K562 (cell line): ENCODE measurements around the gene MYL12B. TPM values are rescaled to one million over a fixed set of nuclear protein-coding genes. Genes with fewer than 3 reads are reported as not detected.

ENCODE experiments used
- CBFA2T3 ChIP-seq: fragments of 450-650 bp; IDR thresholded peaks from 2 replicates; pipeline ENCODE4 v1.6.1; 2017
- CBX2 ChIP-seq: fragments of 200-600 bp; sonication (generic); IDR thresholded peaks from one replicate; pipeline ENCODE4 v1.6.1; 2012; ENCODE audit warnings: mild to moderate bottlenecking, low read length, inconsistent platforms; ENCODE audit not compliant: insufficient read depth, poor library complexity, severe bottlenecking
- CEBPG ChIP-seq, 3 experiments: fragments of 200-800 bp in 1 of 3; sonication (Bioruptor generic) in 1 of 3; sonication (generic) in 1 of 3; formaldehyde crosslinking in 1 of 3; IDR thresholded peaks in 2 of 3; conservative IDR thresholded peaks in 1 of 3; 2 replicates each; pipeline versions ENCODE4 v1.6.1 to v1.8.0; 2016 to 2022; ENCODE audit warnings: missing compliant biosample characterization in 2 of 3, missing genetic modification characterization in 2 of 3, mild to moderate bottlenecking in 1 of 3, missing genetic modification reagents in 1 of 3
- ESRRB ChIP-seq: fragments of 250-450 bp; sonication (Bioruptor Pico); IDR thresholded peaks from 2 replicates; pipeline ENCODE4 v1.5.0; 2020; ENCODE audit warnings: mild to moderate bottlenecking, moderate library complexity, borderline replicate concordance
- FOXJ2 ChIP-seq: fragments of 200-800 bp; sonication (Bioruptor generic); IDR thresholded peaks from 2 replicates; pipeline ENCODE4 v1.6.1; 2016; ENCODE audit warnings: missing genetic modification characterization, missing compliant biosample characterization
- GATA2 ChIP-seq: sonication (generic); formaldehyde crosslinking; IDR thresholded peaks from 2 replicates; pipeline ENCODE4 v1.4.0; 2020; ENCODE audit warnings: mild to moderate bottlenecking, missing genetic modification reagents
- HDAC1 ChIP-seq, 2 experiments: fragments of 450-650 bp; IDR thresholded peaks; 2 replicates each; pipeline ENCODE4 v1.6.1; 2016 to 2017; ENCODE audit warnings: inconsistent platforms in 1 of 2, mild to moderate bottlenecking in 1 of 2, moderate library complexity in 1 of 2
- MAFF ChIP-seq: IDR thresholded peaks from 2 replicates; pipeline ENCODE4 v1.6.1; 2012; ENCODE audit warnings: low read length, improper control_type of control experiment
- MEIS2 ChIP-seq: fragments of 450-650 bp; IDR thresholded peaks from 2 replicates; pipeline ENCODE4 v1.6.1; 2014; ENCODE audit warnings: mild to moderate bottlenecking; ENCODE audit not compliant: partially characterized antibody
- NFE2 ChIP-seq: IDR thresholded peaks from 2 replicates; pipeline ENCODE4 v1.6.1; 2014; ENCODE audit warnings: antibody characterized with exemption, low read depth
- PBX2 ChIP-seq, 2 experiments: IDR thresholded peaks in 1 of 2; conservative IDR thresholded peaks in 1 of 2; 2 replicates each; pipeline ENCODE4 v1.6.1; 2016; ENCODE audit warnings: low read depth in 2 of 2, mild to moderate bottlenecking in 1 of 2, missing compliant biosample characterization in 1 of 2, missing genetic modification characterization in 1 of 2, moderate library complexity in 1 of 2
- PKNOX1 ChIP-seq: fragments of 450-650 bp; IDR thresholded peaks from 2 replicates; pipeline ENCODE4 v1.6.1; 2016
- RCOR1 ChIP-seq, 2 experiments: IDR thresholded peaks; 2 replicates each; pipeline ENCODE4 v1.6.1; 2012; ENCODE audit warnings: low read depth in 2 of 2, low read length in 2 of 2, borderline replicate concordance in 1 of 2, improper control_type of control experiment in 1 of 2
- SIX5 ChIP-seq, 2 experiments: IDR thresholded peaks; 2 replicates each; pipeline ENCODE4 v1.6.1; 2011; ENCODE audit warnings: low read length in 2 of 2, borderline replicate concordance in 1 of 2, low read depth in 1 of 2, mild to moderate bottlenecking in 1 of 2, moderate library complexity in 1 of 2; ENCODE audit not compliant: insufficient read depth in 1 of 2
- SMARCA4 ChIP-seq: fragments of 450-650 bp; IDR thresholded peaks from 2 replicates; pipeline ENCODE4 v1.6.1; 2016
- TBL1XR1 ChIP-seq, 2 experiments: IDR thresholded peaks; 2 replicates each; pipeline ENCODE4 v1.6.1; 2012; ENCODE audit warnings: improper control_type of control experiment in 2 of 2, low read length in 2 of 2, mild to moderate bottlenecking in 1 of 2
- ZNF408 ChIP-seq: fragments of 250-450 bp; sonication (Bioruptor Pico); IDR thresholded peaks from 2 replicates; pipeline ENCODE4 v1.4.0; 2020; ENCODE audit warnings: low read depth, mild to moderate bottlenecking, moderate library complexity
- ZNF592 ChIP-seq: fragments of 450-650 bp; IDR thresholded peaks from 2 replicates; pipeline ENCODE4 v1.6.1; 2017; ENCODE audit warnings: antibody characterized with exemption, mild to moderate bottlenecking
- ZSCAN29 ChIP-seq: fragments of 450-650 bp; IDR thresholded peaks from 2 replicates; pipeline ENCODE4 v1.6.1; 2017
- polyA plus RNA-seq, 8 experiments: library from polyadenylated mRNA; depleted of rRNA in 4 of 8; stranded (reverse) in 5 of 8; unstranded in 3 of 8; fragments of >200 nt; fragmentation: Nextera tagmentation in 2 of 8; fragmentation: Illumina TruSeq in 1 of 8; extraction: Ambion mirVana in 2 of 8; extraction: Trizol in 1 of 8; gene quantifications; 2 replicates each; pipeline versions ENCODE4 v1.2.1 to v1.2.3, GENCODE V29; 2011 to 2014; ENCODE audit warnings: inconsistent platforms in 1 of 8, missing spikeins in 1 of 8
- total RNA-seq, 7 experiments: library from RNA; depleted of rRNA in 6 of 7; stranded (reverse); fragments of >200 nt in 6 of 7; fragmentation: Illumina TruSeq in 2 of 7; extraction: Trizol in 2 of 7; gene quantifications; 2 replicates each; pipeline versions ENCODE4 v1.2.1 to v1.2.3, GENCODE V29; 2011 to 2021; ENCODE audit warnings: low replicate concordance in 1 of 7

MYL12B gene
- total and polyA plus RNA-seq, 9 of the 15 experiments (the other 6 are each of a cell fraction or from before 2014, with no cell fraction given): 220 to 995 (median 463) TPM

- TF ChIP-seq CEBPG (CRISPR knock-in tag; IDR thresholded peaks at IDR 0.05) (no peak), CEBPG (tag; conservative IDR thresholded peaks at IDR 0.05 in 1 of 2, IDR thresholded peaks at IDR 0.05 in 1 of 2) (peak; percentile 59 to 65), ZNF408 (CRISPR knock-in tag) (no peak), ZSCAN29 (no peak), NFE2 (peak; percentile 84), PKNOX1 (peak; percentile 49), GATA2 (CRISPR knock-in tag) (0 out of 2 replicates have a peak, but pooled peaks have one; percentile 29), MAFF (peak; percentile 30; the same call in 1 of the 2 replicates), FOXJ2 (tag) (peak; percentile 72), HDAC1 (IDR thresholded peaks at IDR 0.05) (no peak), CBFA2T3 (peak; percentile 18; the same call in 1 of the 2 replicates), ESRRB (CRISPR knock-in tag) (no peak), PBX2 (CRISPR knock-in tag; IDR thresholded peaks at IDR 0.05; ENCODE audit: low read depth) (no peak), PBX2 (tag; conservative IDR thresholded peaks at IDR 0.05; ENCODE audit: low read depth) (peak; percentile 54), SIX5 (IDR thresholded peaks at IDR 0.05; ENCODE audit: borderline replicate concordance in 1 of 2, insufficient read depth in 1 of 2, low read depth in 1 of 2, low read length in 2 of 2) (no peak), SMARCA4 (peak; percentile 65), RCOR1 (IDR thresholded peaks at IDR 0.05; ENCODE audit: borderline replicate concordance in 1 of 2, low read depth in 2 of 2, low read length in 2 of 2) (peak in 1 of 2 experiments; percentile 91; a peak in 2 of 4 replicates), ZNF592 (no peak), TBL1XR1 (IDR thresholded peaks at IDR 0.05; ENCODE audit: low read length in 2 of 2) (peak in 1 of 2 experiments; percentile 46; a peak in 1 of 4 replicates), MEIS2 (peak; percentile 65), CBX2 (no peak)
These were observed 59.3 kb downstream of the MYL12B start (continued) for GRCh38 chr18:3321133-3321812.
